Activated CD4-positive, alpha-beta T cell treated with anti-CD3 and anti-CD28 coated beads for 4 hours (primary cell): Measurements from ENCODE around the gene PWWP2A.
A peak's percentile ranks its signal among the peaks of the same experiment; 100 is the strongest.

ENCODE experiments used
- DNase-seq, 2 donors: peaks; one replicate each; pipeline ENCODE4 v3.0.0-alpha.2; 2020

Gene PWWP2A

GRCh38 chr5:160133071-160133917 is 14.0 kb upstream of the PWWP2A start:
- DNase-seq: no peak

- no peak for DNase-seq
Observed at GRCh38 chr5:160129841-160130240, 10.6 kb upstream of the PWWP2A start.

- no peak for DNase-seq
Observed at GRCh38 chr5:160128632-160129031, 9.4 kb upstream of the PWWP2A start.

DNA sequence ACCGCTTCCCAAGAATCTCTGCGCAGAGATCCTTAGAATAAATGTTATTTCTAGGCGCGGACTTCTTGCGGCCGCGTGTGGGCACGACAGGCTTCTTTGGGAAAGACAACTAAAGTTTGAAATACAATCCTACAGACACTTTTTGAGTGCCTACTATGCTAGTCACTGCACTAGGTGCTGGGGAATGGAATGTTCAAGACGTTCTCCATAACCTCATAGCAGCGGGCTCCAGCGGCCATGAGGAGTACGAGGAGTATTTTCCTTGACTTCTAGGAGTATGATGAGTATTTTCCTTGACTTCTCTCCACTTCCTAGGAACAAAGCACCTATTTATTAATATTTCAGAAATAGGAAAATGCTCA is 636 bp upstream of the PWWP2A start:
- DNase-seq: no peak

DNA sequence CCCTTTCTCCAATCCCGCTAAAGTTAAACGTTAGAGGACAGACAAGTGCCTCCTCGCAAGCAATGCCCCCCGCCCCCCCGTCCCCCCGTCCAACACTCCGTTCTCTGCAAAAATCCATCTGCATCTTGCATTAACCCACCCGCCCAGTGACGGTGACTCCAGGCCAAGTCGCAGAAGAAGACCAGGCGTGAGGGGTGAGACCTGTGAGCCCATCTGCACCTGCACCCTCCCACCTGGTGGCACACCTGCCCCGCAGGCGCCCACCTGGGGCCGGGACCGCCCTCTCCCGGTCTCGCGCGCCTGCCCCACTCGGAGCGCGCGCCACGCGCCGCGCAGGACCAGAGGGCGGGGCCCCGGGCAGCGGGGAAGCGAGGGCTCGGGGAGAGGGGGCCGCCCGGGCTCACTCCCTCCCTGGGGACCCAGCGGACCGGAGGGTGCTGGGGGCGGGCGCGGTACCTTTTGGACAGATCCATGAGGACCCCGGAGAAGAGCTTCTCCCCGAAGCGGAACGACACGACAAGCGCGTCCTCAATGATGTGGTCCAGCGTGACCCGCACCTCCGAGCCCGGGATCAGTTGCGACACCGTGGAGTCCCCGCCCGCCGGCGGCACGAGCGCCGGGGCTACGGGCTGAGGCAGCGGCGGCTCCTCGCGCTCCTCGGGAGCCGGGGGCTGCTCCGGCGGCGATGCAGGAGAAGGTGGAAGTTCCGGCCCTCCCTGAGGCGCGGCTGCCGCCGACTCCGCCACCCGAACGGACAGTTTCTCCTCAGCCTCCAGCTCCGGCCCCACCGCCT is 705 bp downstream of the PWWP2A start:
- peak; percentile 56 to 61 for DNase-seq

DNA sequence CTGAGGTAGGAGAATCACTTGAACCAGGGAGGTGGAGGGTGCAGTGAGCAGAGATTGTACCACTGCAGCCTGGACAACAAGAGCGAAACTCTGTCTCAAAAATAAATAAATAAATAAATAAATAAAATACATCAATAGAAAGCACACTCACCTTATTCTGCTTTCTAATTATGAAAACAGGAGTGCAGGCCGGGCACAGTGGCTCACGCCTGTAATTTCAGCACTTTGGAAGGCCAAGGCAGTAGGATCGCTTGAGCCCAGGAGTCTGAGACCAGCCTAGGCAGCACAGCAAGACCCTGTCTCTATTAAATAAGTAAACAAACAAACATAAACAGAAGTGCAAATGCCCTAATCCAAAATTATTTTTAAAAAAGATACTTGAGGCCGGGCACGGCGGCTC is 2.3 kb downstream of the PWWP2A start:
- no peak for DNase-seq

GRCh38 chr5:160108124-160108523 is 11.1 kb downstream of the PWWP2A start:
- no peak for DNase-seq

DNA sequence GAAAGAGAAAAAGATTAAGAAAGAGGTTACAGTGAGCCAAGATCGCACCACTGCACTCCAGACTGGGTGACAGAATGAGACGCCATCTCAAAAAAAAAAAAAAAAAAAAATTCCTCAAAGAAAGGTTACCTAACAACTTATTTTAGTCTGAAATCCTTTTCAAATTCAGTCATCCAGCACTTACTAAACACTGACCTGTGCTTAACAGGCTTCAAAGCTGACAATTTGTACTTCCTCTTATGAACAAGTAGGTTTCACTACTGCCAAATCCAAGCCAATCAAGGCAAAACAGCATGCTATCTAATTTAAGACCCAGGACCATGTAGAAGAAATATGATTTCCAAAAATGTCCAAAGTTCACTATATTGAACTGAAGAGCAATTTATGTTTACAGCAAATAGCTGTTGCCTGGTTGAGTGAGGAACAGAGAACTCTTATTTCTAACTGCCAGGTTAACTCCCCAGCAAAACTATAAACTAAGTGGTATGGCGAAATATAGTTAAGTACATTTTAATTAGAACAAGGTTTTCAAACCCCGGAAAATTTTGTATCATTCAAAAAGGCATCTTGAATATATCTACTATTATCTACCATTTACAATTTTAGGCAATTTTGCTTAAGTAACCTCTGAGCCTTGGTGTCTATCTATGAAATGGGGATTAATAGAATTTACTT is 13.4 kb downstream of the PWWP2A start:
- no peak for DNase-seq

DNA sequence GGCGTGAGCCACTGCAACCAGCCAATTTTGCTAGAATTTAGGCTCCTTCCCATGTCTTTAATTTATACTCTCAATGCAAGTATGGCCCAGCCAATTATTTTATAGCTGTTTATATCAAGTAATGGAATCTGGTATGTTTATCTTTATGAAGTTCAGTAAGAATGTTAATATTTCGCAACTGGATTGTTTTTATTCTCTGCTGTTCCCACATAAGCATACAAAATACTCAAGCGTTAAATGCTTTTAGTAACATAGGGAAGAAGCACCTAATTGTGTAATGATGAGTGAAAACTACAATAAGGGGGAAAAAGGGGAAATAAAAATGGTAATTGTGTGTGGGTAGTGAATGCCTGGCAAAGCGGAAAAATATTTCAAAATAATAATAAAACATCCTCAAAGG is 21.3 kb downstream of the PWWP2A start:
- no peak for DNase-seq

DNA sequence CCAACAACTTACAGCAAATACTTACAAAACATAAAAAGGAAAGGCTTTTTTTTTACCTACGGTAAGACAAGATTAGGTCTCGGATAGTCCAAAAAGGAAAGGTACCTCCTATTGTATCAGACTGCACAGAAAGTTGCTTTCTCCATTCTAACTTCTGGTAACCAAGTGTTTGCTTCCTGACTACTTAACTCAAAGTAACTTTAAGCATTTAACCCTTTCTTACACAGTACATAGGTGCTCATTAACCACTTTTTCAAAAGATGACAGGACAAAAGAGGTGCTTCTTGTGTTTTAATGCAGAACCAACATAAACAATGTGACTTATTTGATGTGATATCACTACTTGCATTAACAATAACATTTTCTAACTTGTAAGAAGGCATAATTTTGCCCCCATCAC is 23.1 kb downstream of the PWWP2A start:
- DNase-seq: no peak

GRCh38 chr5:160092960-160093707 is 26.1 kb downstream of the PWWP2A start:
- DNase-seq: no peak

DNA sequence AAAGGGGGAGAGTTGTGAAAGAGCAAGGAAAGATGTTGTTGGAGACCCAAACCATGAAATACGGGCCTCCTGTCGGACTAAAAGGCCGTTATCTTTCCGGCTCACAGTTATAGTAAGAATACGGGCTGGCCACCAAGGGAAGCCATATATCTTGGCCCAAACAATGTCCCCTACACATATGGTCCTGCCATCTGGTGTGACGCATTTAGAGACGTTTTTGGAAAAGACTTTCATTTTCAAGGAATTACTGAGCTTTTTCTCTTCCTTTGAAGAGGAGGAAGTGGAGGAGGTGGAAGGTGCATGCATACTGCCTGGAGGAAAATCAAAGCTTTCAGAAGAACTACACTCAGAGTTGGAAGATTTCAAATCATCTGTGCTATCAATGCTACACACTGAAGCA is 26.7 kb downstream of the PWWP2A start:
- DNase-seq: no peak

- DNase-seq: no peak
Observed at GRCh38 chr5:160090059-160090458, 29.2 kb downstream of the PWWP2A start.

DNA sequence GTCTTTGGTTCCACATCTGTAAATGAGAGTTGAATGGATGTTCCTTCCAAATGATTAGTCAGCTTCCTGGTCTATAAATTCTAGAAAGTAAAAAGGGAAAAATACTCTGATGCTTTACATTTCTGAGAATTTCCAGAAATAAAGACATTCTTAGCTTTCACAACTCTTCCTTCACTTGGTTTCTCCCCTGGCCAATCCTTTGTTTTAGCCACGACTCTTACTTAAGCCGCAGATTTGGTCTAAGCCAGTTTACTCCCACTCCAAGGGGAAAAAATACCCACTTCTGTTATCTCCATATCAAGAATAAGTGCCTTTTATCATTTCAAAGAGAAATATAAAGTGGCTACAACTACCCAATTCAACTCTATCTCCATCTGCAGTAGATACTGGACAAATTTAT is 29.7 kb downstream of the PWWP2A start:
- no peak for DNase-seq

DNA sequence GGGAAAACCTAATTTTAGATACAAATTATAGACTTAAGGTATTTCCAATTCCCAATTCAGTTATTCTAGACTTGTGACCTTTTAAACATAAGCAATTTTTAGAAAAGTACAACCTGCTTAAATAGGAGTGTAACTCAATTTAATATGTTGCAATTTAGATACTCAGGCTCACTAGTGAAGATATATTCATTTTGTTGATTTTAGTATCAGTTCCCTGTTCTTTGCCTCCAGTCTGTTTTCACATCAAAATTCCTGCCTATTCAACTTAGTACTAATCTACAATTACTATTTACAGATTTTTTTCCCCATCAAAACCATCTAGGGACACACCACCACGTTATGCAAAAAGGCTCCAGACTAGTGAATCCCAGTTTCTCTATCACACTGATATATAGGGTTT is 30.4 kb downstream of the PWWP2A start:
- no peak for DNase-seq

DNA sequence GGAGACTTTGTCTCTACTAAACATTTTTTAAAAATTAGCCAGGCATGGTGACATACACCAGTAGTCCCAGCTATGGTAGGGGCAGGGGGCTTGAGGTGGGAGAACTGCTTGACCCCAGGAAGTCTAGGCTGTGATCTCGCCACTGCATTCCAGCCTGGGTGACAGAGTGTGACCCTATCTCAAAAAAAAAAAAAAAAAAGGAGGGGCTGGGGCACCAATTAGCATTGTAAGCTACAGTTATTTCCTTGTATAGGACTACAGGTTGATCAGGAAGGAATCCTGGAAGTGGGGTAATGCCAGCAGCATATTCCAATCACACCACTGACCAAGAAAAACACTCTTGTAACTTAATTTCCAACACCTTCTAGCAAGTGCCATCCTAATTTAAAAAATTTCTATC is 32.1 kb downstream of the PWWP2A start:
- no peak for DNase-seq

DNA sequence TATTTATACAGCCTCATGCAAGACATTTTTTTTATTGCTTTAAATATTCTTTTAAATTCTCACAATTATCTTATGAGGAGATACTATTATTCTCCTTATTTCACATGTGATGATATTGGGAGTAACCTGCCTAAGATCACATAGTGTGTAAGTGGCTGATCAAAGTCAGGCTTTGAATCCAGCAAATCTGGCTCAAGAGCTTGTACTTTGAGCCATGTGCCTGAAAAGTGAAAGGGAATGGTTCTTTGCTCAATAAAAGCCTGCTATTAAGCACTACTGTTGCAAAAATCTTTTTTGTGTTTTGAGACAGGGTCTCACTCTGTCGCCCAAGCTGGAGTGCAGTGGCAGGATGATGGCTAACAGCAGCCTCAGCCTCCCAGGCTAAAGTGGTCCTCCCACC is 35.1 kb downstream of the PWWP2A start:
- no peak for DNase-seq

- no peak for DNase-seq
Observed at GRCh38 chr5:160083501-160083900, 35.7 kb downstream of the PWWP2A start.

GRCh38 chr5:160082614-160083500 is 36.4 kb downstream of the PWWP2A start:
- no peak for DNase-seq

DNA sequence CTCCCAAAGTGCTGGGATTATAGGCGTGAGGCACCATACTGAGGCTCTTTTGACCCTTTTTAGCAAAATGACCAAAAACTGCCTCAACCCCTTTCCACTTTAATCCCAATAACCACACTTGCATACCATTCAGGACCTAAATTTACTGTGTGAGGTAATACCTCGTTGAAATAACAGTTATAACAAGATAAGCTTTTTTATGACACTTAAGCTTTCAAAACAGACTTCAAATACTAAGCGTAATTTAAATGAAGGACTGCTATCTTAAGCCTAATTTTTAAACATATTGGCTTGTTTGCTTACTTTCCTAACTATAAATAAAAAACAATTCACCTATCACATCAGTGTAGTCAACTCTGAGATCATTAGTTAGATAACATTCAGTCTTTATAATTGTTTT is 37.8 kb downstream of the PWWP2A start:
- DNase-seq: no peak

DNA sequence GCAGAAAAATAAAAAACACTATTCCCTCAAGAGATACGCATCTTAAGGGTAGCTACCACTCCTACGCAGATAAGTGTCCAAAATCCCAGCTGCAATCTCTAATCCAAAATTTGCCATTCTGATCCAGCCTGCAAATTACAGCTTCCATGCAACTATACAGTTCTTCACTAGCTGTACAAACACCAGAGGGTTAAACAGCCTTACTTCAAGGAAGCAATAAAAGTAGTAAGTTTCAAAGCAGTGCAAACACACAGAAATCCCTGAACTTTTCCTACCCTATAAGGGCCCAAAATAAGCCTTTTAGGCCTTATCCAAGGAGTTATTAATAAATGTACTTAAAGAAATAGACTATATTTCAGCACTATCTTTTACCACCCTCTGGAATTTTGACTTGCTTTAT is 39.5 kb downstream of the PWWP2A start:
- no peak for DNase-seq

GRCh38 chr5:160076997-160077396 is 42.3 kb downstream of the PWWP2A start:
- DNase-seq: no peak
